HG03521 (cell line): Measurements from ENCODE around the gene DAP.

Experiments used
- ATAC-seq: cut with Tn5 transposase; IDR thresholded peaks from one replicate; pipeline ENCODE4 v1.9.1; 2021; ENCODE audit warnings: mild to moderate bottlenecking, moderate library complexity; ENCODE audit not compliant: unreplicated experiment

Gene DAP

DNA sequence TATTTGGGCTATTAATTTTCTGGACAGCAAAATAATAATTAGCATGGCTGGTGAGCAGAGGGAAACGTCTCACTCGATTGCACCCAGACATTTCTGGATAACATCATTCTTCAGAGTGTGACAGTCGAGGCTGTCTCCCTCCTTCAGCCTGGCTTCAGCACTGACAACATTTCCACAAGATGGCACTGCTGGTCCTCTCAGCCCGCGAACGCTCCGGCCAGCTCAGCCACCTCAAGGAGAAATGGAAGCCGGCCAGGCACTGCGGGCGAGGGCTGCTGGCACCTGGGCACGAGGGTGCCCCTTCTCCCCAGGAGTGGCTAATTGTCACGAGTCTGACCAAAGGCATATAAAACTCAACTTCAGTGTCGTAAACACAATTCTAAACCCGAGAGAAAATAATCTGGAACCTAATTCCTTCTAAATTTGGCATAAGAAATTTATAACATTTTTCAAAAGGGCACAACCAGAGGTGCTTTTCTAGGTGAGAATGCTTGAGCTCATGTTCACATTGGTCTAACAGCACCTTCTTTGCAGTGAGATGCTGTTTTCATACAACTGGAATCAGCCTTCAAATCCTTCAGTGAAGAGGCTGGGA is 65.9 kb downstream of the DAP start:
- ATAC-seq = no peak

DNA sequence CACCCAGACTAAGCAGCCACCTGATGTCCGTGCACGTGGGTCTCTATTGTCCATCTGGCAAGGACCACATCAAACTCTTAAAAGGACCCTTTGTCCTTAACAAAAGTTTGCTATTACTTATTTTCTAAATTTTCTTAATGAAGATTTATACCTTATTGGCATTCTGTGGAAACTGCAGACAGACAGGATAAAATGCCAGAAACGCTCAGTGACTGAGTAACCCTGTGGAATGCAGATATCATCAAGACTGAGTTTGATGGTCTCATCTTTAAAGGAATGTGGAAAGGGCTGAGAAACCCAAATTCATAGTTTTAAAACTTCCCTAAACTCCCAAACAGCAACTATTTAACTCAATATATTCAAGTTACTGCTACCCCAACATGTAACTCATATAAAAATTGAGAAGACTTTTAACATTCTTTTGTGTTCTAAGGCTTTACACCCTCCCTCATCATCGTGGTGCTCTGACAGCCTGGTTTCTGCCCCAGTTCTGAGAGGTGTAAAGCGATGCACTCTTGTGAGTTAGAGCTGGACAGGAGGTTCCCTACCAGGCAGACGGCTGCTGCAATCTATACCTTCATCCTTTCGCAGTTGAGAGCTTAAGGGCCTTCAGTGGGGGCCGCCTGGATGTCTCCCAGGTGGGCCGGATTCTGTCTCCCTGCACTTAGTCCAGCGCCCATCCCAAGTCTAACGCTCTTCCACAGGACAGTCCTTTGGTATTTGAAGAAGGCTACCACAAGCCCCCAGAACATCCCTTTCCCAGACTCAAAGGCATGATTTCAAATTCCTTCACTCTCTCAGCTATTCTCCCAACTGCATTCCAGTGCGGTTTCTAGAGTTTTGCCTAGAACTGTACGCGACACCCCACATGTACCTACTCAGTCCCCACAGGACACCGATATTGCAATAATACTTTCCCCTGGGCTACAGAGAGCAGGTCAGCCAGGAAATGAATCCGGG is 68.9 kb downstream of the DAP start:
- ATAC-seq = no peak

DNA sequence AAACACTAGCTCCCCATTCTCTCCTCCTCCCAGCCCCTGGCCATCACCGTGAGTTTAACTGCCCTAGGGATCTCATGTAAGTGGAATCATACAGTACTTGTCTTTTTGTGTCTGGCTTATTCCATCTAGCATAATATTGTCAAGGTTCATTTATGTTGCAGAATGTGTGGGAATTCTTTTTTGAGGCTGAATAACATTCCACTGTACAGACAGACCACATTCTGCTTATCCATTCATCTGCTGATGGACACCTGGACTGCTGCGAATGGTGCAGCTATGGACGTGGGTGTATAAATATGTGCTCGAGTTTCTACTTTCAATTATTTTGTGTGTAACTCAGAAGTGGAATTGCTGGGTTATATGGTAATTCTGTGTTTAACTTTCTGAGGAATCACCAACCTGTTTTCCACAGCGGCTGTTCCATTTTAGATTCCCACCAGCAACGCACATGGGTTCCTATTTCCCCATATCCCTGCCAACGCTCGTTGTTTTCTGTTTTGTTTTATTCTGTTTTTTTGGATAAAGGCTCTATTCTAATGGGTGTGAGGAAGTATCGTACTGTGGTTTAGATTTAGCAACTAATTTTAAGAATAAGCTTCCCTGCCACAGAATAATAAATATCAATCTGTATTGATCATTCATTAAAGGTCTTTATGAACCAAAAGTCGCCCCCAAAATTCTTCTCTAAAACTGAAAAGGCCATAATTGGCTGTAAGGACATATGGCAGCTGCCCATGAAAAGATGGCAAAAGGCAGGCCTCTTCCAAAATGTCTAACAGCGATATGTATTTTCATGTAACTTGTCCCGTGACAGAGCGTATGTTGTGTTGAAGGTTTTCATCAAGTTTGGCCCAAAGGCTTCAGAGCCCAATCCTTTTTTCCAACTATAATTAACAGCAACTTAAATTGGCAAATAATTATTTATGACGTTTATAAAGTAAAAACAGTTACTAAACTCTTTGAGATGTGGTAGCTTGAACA is 70.3 kb downstream of the DAP start:
- ATAC-seq = no peak

DNA sequence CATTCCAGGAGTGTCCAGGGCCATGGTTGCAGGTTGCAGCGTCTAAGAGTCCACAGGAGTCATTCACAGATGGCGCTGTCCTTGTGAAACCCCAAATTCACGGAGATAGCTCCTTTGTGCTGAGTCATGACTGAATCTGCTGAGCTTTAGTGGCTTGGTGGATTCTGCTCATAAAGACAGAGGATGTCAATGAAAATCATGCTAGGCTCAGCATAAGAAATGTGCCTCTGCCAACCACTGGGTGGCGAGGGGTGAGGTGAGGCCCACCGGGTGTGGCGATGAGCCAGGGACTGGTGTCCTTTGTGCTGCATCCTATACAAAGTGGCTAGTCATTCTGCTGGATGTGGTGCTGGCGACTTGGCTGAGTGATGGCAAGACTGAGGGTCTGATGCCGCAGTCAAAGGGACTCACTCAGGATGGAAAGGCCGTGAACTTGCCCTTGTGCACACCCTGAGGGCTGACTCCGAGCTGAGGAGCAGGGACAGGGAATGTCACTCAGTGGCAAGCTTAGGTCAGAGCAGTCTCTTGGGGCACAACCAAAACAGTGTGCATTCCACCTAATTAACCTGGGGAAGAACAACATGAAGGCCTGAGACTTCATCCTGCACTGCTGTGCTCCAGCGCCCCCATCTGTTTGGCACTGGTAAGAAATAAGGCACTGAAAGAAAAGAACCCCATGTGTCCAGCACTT is 71.5 kb downstream of the DAP start:
- no peak for ATAC-seq

DNA sequence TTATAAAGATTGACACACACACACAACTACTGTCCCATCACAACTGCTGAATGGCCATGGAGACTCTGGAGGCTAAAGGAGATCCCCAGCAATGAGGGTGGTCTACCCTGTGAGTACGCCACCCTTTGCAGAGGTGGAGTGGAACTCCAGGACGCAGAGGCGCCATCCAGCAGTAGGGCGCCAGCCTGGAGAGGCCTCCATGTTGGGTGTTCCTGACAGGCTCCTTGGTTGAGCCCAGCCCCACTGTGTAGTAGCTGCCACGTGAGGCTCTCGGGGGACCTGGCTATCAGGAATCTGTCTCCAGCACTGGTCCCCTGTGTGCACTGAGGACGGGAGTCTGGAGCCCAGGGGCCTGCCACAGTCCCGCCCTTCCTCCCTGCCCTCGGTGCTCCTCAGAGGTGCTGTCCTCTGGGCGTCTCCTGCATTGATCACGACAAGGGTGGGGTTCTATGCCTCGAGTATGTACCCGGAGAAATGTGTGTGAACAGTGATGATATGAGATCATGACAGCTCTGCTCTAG is 72.3 kb downstream of the DAP start:
- ATAC-seq = no peak

DNA sequence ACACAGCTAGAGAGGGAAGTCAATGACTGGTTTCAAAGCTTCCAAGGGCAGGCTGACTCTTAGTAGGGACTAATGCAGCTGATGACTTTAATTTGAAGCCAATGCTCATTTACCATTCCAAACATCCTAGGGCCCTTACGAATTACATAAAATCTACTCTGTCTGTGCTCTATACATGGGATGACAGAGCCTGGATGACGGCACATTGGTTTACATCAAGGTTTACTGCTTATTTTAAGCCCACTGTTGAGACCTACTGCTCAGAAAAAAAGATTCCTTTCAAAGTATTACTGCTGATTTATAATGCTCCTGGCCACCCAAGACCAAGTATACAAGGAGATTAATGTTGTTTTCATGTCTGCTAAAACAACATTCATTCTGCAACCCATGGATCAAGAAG is 74.1 kb downstream of the DAP start:
- no peak for ATAC-seq

DNA sequence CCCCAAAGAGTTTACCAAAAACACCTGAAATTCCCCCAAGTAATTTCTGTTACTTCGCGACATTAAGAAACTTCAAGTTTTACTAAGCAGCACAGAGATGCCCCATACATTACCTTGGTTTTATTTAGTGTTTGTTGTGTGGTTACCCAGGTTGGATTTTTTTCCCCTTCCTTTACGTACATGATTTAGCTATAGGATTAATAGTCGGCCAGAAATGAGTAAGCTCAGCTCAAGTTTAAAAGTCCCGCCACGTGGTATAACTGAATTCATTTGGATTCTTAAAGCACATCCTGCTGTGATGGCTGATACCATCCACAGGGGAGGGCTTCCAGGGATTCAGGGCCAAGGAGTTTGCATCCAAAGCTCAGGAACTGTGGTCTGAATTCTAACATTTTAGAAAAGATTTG is 75.9 kb downstream of the DAP start:
- ATAC-seq = peak; percentile 71

DNA sequence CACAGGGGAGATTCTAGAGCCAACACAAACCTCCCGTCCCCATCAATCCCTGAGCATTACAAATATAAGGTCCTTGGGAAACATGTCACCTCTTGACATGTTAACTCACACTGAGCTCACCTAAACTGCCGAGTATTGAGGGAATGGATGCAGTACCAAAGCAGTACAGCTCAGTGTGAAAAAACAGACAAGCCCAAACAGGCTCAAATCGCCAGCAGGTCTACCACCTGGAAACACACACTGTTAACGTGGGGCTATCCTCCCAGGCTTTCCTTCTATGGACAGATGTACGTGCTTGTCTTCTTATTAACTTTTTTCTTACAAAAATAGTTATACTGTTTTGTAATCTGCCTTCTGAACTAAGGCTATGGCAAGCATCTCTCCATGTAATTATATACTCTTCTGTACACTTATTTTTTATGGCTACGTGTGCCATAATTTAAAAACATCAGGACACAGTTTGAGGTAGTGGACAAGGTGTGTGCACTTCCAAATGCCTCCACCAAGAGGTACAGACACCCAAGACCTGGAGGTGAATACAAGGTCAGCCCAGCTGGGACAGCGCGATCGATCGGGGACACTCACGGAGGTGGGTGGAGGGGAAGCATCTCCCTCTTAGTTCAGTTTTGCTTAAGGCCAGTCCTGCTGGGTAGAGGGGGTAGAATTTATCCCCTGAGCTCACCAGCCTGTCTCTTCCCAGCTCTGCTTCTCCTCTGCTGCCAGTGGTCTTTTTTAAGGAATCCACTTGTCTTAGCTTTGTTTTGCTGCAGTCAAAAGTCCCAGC is 76.5 kb downstream of the DAP start:
- ATAC-seq = peak; percentile 58

DNA sequence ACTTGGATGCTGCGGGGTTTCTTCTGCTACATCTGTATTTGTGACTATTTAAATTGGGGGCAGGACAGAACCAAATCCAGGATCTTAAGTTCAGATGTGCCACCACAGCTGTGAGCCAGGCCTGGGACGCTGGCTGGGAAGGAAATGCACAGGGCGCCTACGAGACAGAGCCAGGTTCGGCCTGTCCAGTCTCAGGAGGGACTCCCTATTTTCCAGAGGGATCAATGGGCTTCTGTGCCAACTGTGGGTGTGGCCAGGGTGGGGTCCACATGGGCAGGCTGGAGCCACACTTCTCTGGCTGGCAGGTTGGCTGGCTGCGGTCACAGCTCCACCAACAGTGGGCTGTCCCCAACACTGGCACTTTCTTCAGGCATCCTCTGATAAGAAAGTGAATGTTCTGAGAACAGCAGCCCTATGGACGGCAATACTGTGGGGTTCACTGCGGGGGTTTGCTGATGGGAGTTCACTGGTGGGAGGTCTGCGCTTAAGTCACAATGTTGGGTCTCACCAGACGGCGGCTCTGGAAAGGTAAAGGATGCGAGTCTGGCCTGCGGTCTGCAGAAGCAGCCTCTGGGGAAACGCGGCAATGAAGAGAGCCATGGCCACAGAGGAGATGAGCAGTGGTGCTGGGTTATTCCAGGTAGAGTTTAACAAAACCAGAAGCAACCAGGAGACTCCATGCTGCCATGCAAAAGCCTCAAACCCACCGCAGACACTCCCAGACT is 78.1 kb downstream of the DAP start:
- no peak for ATAC-seq

- no peak for ATAC-seq
Measured at GRCh38 chr5:10681731-10682679, 79.0 kb downstream of the DAP start.

DNA sequence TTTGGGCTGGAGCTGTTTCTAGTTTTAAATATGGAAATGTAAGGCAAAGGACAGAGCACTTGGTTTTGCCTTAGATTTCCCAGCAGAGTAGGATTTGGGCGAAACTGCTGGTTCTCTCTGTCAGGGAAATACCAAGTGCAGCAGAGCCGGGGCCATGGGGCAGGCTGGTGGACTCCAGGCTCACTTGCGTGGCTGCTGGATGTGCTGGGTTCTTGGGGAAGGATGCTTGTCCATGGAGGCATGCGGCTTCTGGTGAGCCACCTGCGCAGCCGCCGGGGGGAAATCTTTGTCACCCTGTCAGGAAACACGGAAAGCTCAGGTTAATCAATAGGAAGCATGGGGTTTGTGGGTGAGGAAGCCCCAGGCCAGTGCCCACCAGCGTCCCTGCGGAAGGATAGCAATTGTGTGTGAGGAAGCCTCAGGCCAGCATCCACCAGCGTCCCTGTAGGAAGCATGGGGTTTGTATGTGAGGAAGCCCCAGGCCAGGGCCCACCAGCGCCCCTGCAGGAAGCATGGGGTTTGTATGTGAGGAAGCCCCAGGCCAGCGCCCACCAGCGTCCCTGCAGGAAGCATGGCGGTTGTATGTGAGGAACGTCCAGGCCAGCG is 80.1 kb downstream of the DAP start:
- no peak for ATAC-seq

DNA sequence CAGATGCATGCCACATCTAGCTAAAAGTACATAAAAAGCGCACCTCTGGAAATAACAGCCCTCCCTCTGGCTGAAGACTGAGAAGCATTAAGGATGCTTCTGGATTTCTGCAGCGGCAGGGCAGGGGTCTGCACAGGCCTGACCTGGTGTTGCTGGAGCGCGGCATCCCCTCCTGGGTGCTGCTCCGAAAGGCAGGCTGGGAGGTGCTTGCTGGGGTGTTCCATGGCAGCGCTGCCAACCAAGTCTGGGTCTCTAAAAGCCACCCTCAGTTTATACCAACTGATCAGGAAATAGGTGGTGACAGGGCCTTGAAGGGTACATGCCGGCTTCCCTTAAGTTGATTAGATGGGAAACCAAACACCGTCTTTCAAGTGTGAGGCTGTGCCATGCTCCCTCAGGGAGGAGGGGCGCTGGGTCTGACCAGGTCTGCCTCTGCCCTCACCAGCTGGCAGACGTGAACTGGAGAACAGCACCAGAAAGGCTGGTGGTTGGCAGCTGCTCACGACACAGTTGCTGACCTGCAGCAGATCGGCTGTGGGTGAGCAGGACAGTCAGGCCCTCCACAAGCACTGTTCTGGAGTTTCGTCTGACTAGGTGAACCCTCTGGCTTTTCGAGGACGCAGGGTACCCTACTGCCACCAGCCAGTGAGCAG is 81.6 kb downstream of the DAP start:
- no peak for ATAC-seq

DNA sequence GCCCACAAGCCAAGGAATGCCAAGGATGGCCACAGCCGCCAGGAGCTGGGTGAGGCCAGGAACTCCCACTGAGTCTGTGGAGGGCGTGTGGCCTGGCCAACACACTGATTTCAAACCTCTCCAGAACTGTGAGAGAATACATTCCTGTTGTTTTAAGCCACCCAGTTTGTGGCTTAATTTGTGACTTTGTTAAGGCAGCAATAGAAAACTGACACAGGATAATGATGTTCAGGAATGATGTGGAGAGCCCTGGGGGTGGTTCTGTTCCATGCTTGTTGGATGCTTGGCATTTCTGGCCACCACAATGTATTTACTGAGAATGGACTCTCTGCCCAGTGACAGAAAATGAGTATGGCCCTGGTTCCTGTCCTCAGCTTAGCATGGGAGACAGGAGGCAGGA is 82.8 kb downstream of the DAP start:
- no peak for ATAC-seq

DNA sequence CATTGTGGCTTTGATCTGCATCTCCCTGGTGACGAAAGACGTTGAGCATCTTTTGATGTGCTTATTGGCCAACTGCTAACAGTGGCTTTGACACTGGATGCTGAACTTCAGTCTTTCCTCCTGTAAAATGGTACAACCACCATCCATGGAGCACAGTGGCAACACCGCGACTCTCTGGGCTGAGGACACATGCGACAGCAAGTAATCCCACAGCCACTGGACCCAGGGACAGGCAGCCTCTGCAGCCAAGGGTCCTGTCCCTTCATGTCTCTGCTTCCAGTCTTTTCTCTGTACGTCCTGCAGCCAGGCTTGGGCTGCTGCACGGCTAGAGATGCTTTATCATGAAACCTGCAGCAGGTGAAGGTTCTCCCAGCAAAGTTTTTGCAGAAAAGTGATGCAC is 83.5 kb downstream of the DAP start:
- no peak for ATAC-seq

DNA sequence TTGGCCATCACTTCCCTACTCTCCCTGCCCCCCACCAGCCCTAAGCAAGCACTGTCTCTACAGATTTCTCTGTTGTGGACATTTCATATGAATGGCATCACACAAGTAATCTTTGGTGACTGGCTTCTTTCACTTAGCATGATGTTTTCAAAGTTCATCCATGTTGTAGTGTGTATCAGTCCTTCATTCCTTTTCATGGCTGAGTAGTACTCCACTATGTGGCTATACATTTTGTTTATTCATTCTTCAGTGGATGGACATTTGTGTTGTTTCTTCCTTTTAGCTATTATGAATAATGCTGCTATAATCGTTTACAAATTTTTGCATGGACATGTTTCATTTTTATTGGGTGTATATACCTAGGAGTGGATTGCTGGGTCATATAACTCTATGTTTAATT is 84.1 kb downstream of the DAP start:
- ATAC-seq = no peak

DNA sequence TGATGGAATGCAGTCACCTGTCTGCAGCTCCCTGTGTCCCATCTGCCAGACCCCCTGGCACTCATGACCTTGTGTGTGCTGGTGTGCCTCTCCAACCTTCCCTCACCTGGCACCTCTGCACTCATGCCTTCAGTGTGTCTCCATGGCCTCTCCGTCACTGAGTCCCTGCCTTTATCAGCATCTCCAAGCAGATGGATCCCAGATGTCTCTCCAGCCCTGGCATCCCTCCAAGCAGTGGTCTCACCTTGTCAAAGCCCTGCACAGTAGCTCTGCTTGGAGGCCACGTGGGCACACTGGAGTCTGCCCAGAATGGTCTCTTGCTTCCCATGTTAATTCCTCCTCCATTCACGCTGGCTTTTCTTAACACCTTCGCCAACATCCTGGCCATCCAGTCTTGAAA is 84.8 kb downstream of the DAP start:
- no peak for ATAC-seq

- ATAC-seq = no peak
Measured at GRCh38 chr5:10675177-10675700, 85.8 kb downstream of the DAP start.
